ENCODE measurements around the gene PGGT1B. TPM values are rescaled to one million over a fixed set of nuclear protein-coding genes. Genes with fewer than 3 reads are reported as not detected.

Gene PGGT1B
- total RNA-seq, 1 experiment from 2014 or later = 59.7 TPM

DNA sequence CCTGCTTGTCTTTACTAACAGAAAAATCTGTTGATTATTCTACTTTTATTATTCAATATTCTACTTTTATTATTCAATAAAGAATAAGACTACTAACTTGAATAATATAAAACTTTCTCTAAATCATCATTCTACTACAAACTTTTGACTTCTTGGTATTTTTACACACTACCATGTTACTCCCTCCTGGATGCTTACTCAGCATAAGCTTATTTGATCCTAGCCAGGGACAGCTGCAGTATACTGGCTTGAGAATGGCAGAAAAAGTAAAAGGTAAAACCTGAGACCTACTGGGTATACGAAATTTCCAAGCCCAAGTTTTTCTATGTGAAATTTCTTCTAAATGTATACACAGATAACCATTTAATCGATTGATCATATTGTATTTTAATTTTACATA, 26.1 kb downstream of the PGGT1B start:
- Histone ChIP-seq H3K23ac (ENCODE audit: insufficient read length, low read depth, low read length) (no peak overlapping the region), H2BK120ac (ENCODE audit: low read depth, low read length, poor library complexity, severe bottlenecking) (no peak overlapping the region), H2AK5ac (ENCODE audit: insufficient read length, low read length) (no peak overlapping the region), H2BK20ac (ENCODE audit: low read depth, low read length, poor library complexity, severe bottlenecking) (no peak overlapping the region), H3K79me2 (ENCODE audit: insufficient read depth, low read length) (no peaks in the 10 kb centered on the region), H3K9me3 (ENCODE audit: control insufficient read depth, low read depth, low read length) (no peaks in the 10 kb centered on the region), H4K8ac (replicated peaks; ENCODE audit: insufficient read length, low read depth, low read length) (no peak overlapping the region), H3K4me1 (ENCODE audit: insufficient read depth, low read length) (no peaks in the 10 kb centered on the region), H2BK12ac (ENCODE audit: insufficient read length, low read depth, low read length) (no peak overlapping the region), H3K23me2 (ENCODE audit: insufficient read length, low read depth, low read length, poor library complexity, severe bottlenecking) (no peaks in the 10 kb centered on the region), H3K14ac (ENCODE audit: insufficient read depth, low read length) (no peak overlapping the region), H3K27ac (ENCODE audit: insufficient read length, low read depth, low read length) (no peak overlapping the region), H3K18ac (ENCODE audit: insufficient read length, low read depth, low read length) (no peak overlapping the region), H4K5ac (ENCODE audit: insufficient read length, low read depth, low read length) (no peak overlapping the region), H3K9ac (ENCODE audit: extremely low read depth, insufficient read length, low read length) (no peak overlapping the region), H4K91ac (ENCODE audit: insufficient read length, low read depth, low read length) (no peak overlapping the region), H3K56ac (ENCODE audit: insufficient read length, low read depth, low read length) (no peak overlapping the region), H3K4me2 (ENCODE audit: insufficient read depth, insufficient read length, low read length) (no peak overlapping the region), H2AFZ (ENCODE audit: low read length) (no peak overlapping the region), H3K4ac (ENCODE audit: low read depth, low read length) (no peak overlapping the region), H2BK5ac (ENCODE audit: insufficient read length, low read length) (no peak overlapping the region), H3K79me1 (ENCODE audit: insufficient read depth, low read depth, low read length, poor library complexity, severe bottlenecking) (no peaks in the 10 kb centered on the region), H4K20me1 (ENCODE audit: control insufficient read depth, insufficient read depth, insufficient read length) (no peaks in the 10 kb centered on the region), H2BK15ac (ENCODE audit: low read depth, low read length) (no peak overlapping the region), H3T11ph (ENCODE audit: low read length) (no peak overlapping the region), H3K27me3 (ENCODE audit: insufficient read depth, low read length) (no peaks in the 10 kb centered on the region)
- WGBS (ENCODE audit: extremely low coverage, insufficient read length, low lambda C conversion rate) = no CpG with 5 or more reads among the region's 2 CpGs
- no peaks in the 10 kb centered on the region for H3K27me3 Mint-ChIP-seq (ENCODE audit: low read depth)
- no peaks in the 10 kb centered on the region for H3K9me3 Mint-ChIP-seq
- TF ChIP-seq, protein P1, sequence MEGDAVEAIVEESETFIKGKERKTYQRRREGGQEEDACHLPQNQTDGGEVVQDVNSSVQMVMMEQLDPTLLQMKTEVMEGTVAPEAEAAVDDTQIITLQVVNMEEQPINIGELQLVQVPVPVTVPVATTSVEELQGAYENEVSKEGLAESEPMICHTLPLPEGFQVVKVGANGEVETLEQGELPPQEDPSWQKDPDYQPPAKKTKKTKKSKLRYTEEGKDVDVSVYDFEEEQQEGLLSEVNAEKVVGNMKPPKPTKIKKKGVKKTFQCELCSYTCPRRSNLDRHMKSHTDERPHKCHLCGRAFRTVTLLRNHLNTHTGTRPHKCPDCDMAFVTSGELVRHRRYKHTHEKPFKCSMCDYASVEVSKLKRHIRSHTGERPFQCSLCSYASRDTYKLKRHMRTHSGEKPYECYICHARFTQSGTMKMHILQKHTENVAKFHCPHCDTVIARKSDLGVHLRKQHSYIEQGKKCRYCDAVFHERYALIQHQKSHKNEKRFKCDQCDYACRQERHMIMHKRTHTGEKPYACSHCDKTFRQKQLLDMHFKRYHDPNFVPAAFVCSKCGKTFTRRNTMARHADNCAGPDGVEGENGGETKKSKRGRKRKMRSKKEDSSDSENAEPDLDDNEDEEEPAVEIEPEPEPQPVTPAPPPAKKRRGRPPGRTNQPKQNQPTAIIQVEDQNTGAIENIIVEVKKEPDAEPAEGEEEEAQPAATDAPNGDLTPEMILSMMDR (conservative IDR thresholded peaks at IDR 0.05) = no peak
- no peak overlapping the region for H3K27ac Mint-ChIP-seq
- peaks cover 4 to 6% of the 10 kb centered on the region in 2 experiments; a peak in 2 of 4 replicates for H3K4me1 Mint-ChIP-seq
- DNase-seq = no peak
- H3K36me3 Mint-ChIP-seq (ENCODE audit: insufficient read depth in 1 of 3, low read depth in 3 of 3) = peaks cover 0 to 15% (median 7%) of the 10 kb centered on the region in 3 experiments; a peak in 5 of 7 replicates
- no peak overlapping the region for H3K4me3 Mint-ChIP-seq
